Measurements from ENCODE around the gene SCNN1A.

GRCh38 chr12:6337958-6338433, 37.4 kb downstream of the SCNN1A start:
- TF ChIP-seq, protein P1, sequence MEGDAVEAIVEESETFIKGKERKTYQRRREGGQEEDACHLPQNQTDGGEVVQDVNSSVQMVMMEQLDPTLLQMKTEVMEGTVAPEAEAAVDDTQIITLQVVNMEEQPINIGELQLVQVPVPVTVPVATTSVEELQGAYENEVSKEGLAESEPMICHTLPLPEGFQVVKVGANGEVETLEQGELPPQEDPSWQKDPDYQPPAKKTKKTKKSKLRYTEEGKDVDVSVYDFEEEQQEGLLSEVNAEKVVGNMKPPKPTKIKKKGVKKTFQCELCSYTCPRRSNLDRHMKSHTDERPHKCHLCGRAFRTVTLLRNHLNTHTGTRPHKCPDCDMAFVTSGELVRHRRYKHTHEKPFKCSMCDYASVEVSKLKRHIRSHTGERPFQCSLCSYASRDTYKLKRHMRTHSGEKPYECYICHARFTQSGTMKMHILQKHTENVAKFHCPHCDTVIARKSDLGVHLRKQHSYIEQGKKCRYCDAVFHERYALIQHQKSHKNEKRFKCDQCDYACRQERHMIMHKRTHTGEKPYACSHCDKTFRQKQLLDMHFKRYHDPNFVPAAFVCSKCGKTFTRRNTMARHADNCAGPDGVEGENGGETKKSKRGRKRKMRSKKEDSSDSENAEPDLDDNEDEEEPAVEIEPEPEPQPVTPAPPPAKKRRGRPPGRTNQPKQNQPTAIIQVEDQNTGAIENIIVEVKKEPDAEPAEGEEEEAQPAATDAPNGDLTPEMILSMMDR (IDR thresholded peaks at IDR 0.05), result no peak
- TF ChIP-seq POLR2A (IDR thresholded peaks at IDR 0.05), result peak in 1 of 2 donors; percentile 17

All from adrenal gland (tissue), 5 donors.